GM12878 (cell line): ENCODE results near the gene SFI1. TPM values are rescaled to one million over a fixed set of nuclear protein-coding genes. Genes with fewer than 3 reads are reported as not detected.

ENCODE experiments used
- CEBPB ChIP-seq, 2 experiments: fragments of 150-350 bp in 1 of 2; IDR thresholded peaks; 2 replicates each; pipeline ENCODE4 v1.6.1; 2012 to 2014; ENCODE audit warnings: low read depth in 2 of 2, low read length in 2 of 2, borderline replicate concordance in 1 of 2, inconsistent platforms in 1 of 2
- DPF2 ChIP-seq: fragments of 450-650 bp; IDR thresholded peaks from 2 replicates; pipeline ENCODE4 v1.6.1; 2017; ENCODE audit warnings: mild to moderate bottlenecking
- FOXK2 ChIP-seq: fragments of 450-650 bp; IDR thresholded peaks from 2 replicates; pipeline ENCODE4 v1.6.1; 2017; ENCODE audit warnings: mild to moderate bottlenecking, moderate library complexity
- GABPA ChIP-seq: IDR thresholded peaks from 2 replicates; pipeline ENCODE4 v1.6.1; 2014; ENCODE audit warnings: antibody characterized with exemption, low read depth, mild to moderate bottlenecking, inconsistent platforms
- GATAD2B ChIP-seq: fragments of 450-650 bp; conservative IDR thresholded peaks from 2 replicates; pipeline ENCODE4 v1.6.1; 2017; ENCODE audit warnings: low read depth, mild to moderate bottlenecking, moderate library complexity
- IRF3 ChIP-seq: fragments of 450-650 bp; IDR thresholded peaks from 2 replicates; pipeline ENCODE4 v1.6.1; 2014; ENCODE audit warnings: mild to moderate bottlenecking
- JUND ChIP-seq: IDR thresholded peaks from 2 replicates; pipeline ENCODE4 v1.6.1; 2012; ENCODE audit warnings: low read depth, mild to moderate bottlenecking, low read length, improper control_type of control experiment, moderate library complexity
- MAX ChIP-seq: IDR thresholded peaks from 2 replicates; pipeline ENCODE4 v1.6.1; 2012; ENCODE audit warnings: low read depth, low read length, improper control_type of control experiment
- MEF2B ChIP-seq: fragments of 450-650 bp; IDR thresholded peaks from 2 replicates; pipeline ENCODE4 v1.6.1; 2018; ENCODE audit warnings: mild to moderate bottlenecking, moderate library complexity; ENCODE audit not compliant: partially characterized antibody, poor library complexity, severe bottlenecking
- NBN ChIP-seq: fragments of 450-650 bp; IDR thresholded peaks from 2 replicates; pipeline ENCODE4 v1.6.1; 2016
- NFXL1 ChIP-seq: fragments of 450-650 bp; IDR thresholded peaks from 2 replicates; pipeline ENCODE4 v1.6.1; 2017; ENCODE audit warnings: antibody characterized with exemption, mild to moderate bottlenecking, borderline replicate concordance
- PAX8 ChIP-seq: fragments of 450-650 bp; IDR thresholded peaks from 2 replicates; pipeline ENCODE4 v1.6.1; 2017; ENCODE audit warnings: mild to moderate bottlenecking, moderate library complexity
- PBX3 ChIP-seq: IDR thresholded peaks from 2 replicates; pipeline ENCODE4 v1.6.1; 2011; ENCODE audit warnings: mild to moderate bottlenecking, low read depth, low read length, moderate library complexity; ENCODE audit not compliant: insufficient replicate concordance
- RAD21 ChIP-seq: IDR thresholded peaks from 2 replicates; pipeline ENCODE4 v1.6.1; 2011; ENCODE audit warnings: mild to moderate bottlenecking, low read depth, low read length, moderate library complexity; ENCODE audit not compliant: insufficient read depth
- RFX5 ChIP-seq: IDR thresholded peaks from 2 replicates; pipeline ENCODE4 v1.6.1; 2011; ENCODE audit warnings: low read depth, low read length, improper control_type of control experiment
- SKIL ChIP-seq: fragments of 450-650 bp; IDR thresholded peaks from 2 replicates; pipeline ENCODE4 v1.6.1; 2017; ENCODE audit warnings: mild to moderate bottlenecking, low read depth, inconsistent platforms; ENCODE audit not compliant: poor library complexity, severe bottlenecking
- SPI1 ChIP-seq: IDR thresholded peaks from 2 replicates; pipeline ENCODE4 v1.6.1; 2011; ENCODE audit warnings: low read depth, mild to moderate bottlenecking, low read length, moderate library complexity, borderline replicate concordance; ENCODE audit not compliant: insufficient read depth
- TARDBP ChIP-seq: IDR thresholded peaks from 2 replicates; pipeline ENCODE4 v1.6.1; 2016; ENCODE audit warnings: borderline replicate concordance
- WRNIP1 ChIP-seq: IDR thresholded peaks from 2 replicates; pipeline ENCODE4 v1.6.1; 2011; ENCODE audit warnings: low read depth, low read length, improper control_type of control experiment, borderline replicate concordance
- ZBTB33 ChIP-seq: fragments of 450-650 bp; IDR thresholded peaks from 2 replicates; pipeline ENCODE4 v1.6.1; 2017; ENCODE audit warnings: mild to moderate bottlenecking
- ZNF217 ChIP-seq: fragments of 450-650 bp; IDR thresholded peaks from 2 replicates; pipeline ENCODE4 v1.6.1; 2017; ENCODE audit warnings: antibody characterized with exemption, mild to moderate bottlenecking
- ZNF622 ChIP-seq: fragments of 450-650 bp; IDR thresholded peaks from 2 replicates; pipeline ENCODE4 v1.6.1; 2017; ENCODE audit warnings: mild to moderate bottlenecking, inconsistent platforms
- ZZZ3 ChIP-seq: IDR thresholded peaks from 2 replicates; pipeline ENCODE4 v1.6.1; 2011; ENCODE audit warnings: low read depth; ENCODE audit not compliant: control insufficient read depth, insufficient read length
- polyA plus RNA-seq, 11 experiments: library from polyadenylated mRNA; depleted of rRNA in 4 of 11; unstranded in 6 of 11; stranded (reverse) in 5 of 11; fragments of >200 nt; fragmentation: Nextera tagmentation in 4 of 11; fragmentation: Illumina TruSeq in 1 of 11; extraction: Ambion mirVana in 4 of 11; extraction: Trizol in 1 of 11; gene quantifications; 1 replicate in 1 of 11; 2 replicates in 10 of 11; pipeline versions ENCODE4 v1.2.1 to v1.2.3, GENCODE V29; 2011 to 2016; ENCODE audit warnings: inconsistent platforms in 2 of 11, missing spikeins in 2 of 11, low read depth in 1 of 11
- total RNA-seq, 4 experiments: library from RNA; depleted of rRNA in 3 of 4; stranded (reverse); fragments of >200 nt in 3 of 4; fragmentation: Illumina TruSeq in 1 of 4; extraction: Trizol in 1 of 4; gene quantifications; 2 replicates each; pipeline versions ENCODE4 v1.2.1 to v1.2.3, GENCODE V29; 2013 to 2021

The SFI1 gene
- total and polyA plus RNA-seq, 10 of the 15 experiments (the other 5 are each of a cell fraction or from before 2014, with no cell fraction given), result 6.3 to 70.1 (median 30.4) TPM

- TF ChIP-seq PBX3 (peak; percentile 67), FOXK2 (no peak), JUND (no peak), CEBPB (IDR thresholded peaks at IDR 0.05; ENCODE audit: borderline replicate concordance in 1 of 2, low read depth in 2 of 2, low read length in 2 of 2) (no peak), WRNIP1 (no peak), ZNF622 (no peak), SKIL (peak; percentile 64), NBN (peak; percentile 93; the same call in 1 of the 2 replicates), RAD21 (0 out of 2 replicates have a peak, but pooled peaks have one; percentile 18), ZNF217 (no peak), NFXL1 (no peak), IRF3 (no peak), GABPA (peak; percentile 66; the same call in 1 of the 2 replicates), ZBTB33 (no peak), SPI1 (peak; percentile 31; the same call in 1 of the 2 replicates), RFX5 (0 out of 2 replicates have a peak, but pooled peaks have one; percentile 13), MEF2B (peak; percentile 48), MAX (peak; percentile 72), TARDBP (no peak), ZZZ3 (no peak), GATAD2B (peak; percentile 86), PAX8 (0 out of 2 replicates have a peak, but pooled peaks have one; percentile 70), DPF2 (peak; percentile 67; the same call in 1 of the 2 replicates)
These were observed at the start of gene SFI1 (continued) for GRCh38 chr22:31496007-31496734.
